ENCODE data around the gene PRDX1.
A peak's percentile ranks its signal among the peaks of the same experiment; 100 is the strongest.

The PRDX1 gene

GRCh38 chr1:45490626-45491486 lies 30.8 kb downstream of the PRDX1 start, which contains the start of gene TESK2:
TSS of gene TESK2 (minus strand) at chr1:45491163. CDS start at chr1:45457785, 33,378 bp downstream.
- no peaks in the 10 kb centered on the region for H3K4me1 ChIP-seq (ENCODE audit: control insufficient read depth, insufficient read depth, low read length)
- ChIA-PET CTCF (interaction anchor here (0.6 to 6.3 kb wide), 11 partner anchors 131 to 760 kb away, joined by 3 to 157 read pairs (median 6); partner anchors contain the start of genes HECTD3, MUTYH, RNU5D-1 and TOE1), POLR2A (interaction anchor here (0.6 to 3.5 kb wide), 24 partner anchors 10 to 760 kb away, joined by 3 to 32 read pairs (median 5); partner anchors contain the start of genes AKR1A1, CCDC163, EIF2B3 and MMACHC)
- TF ChIP-seq ZNF292 (tag by site-specific recombination; IDR thresholded peaks at IDR 0.05; ENCODE audit: borderline replicate concordance, low read depth), result no peak
- TF ChIP-seq REPIN1 (tag by site-specific recombination; IDR thresholded peaks at IDR 0.05; ENCODE audit: low read depth), result peak; percentile 26; the same call in 1 of the 2 replicates
- TF ChIP-seq RBAK (tag by site-specific recombination; IDR thresholded peaks at IDR 0.05), result no peak
- TF ChIP-seq ZNF18 (tag by site-specific recombination; IDR thresholded peaks at IDR 0.05), result no peak
- no peak for TF ChIP-seq ZNF157 (tag by site-specific recombination; IDR thresholded peaks at IDR 0.05)
- TF ChIP-seq ZFHX2 (tag by site-specific recombination; conservative IDR thresholded peaks at IDR 0.05), result peak; percentile 85
- TF ChIP-seq ZNF530 (tag by site-specific recombination; IDR thresholded peaks at IDR 0.05; ENCODE audit: low read depth), result no peak
- no peak for TF ChIP-seq ZNF19 (tag by site-specific recombination; IDR thresholded peaks at IDR 0.05; ENCODE audit: low read depth)
- TF ChIP-seq ZNF747 (tag by site-specific recombination; IDR thresholded peaks at IDR 0.05), result no peak
- no peak for TF ChIP-seq ZFP41 (tag by site-specific recombination; IDR thresholded peaks at IDR 0.05; ENCODE audit: borderline replicate concordance)
- TF ChIP-seq ZNF37A (tag by site-specific recombination; IDR thresholded peaks at IDR 0.05), result no peak
- peak; percentile 89; the same call in 1 of the 2 replicates for TF ChIP-seq EGR2 (tag by site-specific recombination; IDR thresholded peaks at IDR 0.05; ENCODE audit: low read depth)
- TF ChIP-seq ZNF26 (tag by site-specific recombination; IDR thresholded peaks at IDR 0.05), result no peak
- peak; percentile 82 for TF ChIP-seq SETDB1 (IDR thresholded peaks at IDR 0.05; ENCODE audit: insufficient read length, low read length)
- TF ChIP-seq ZNF626 (tag by site-specific recombination; IDR thresholded peaks at IDR 0.05), result no peak
- no peak for TF ChIP-seq ZNF518A (tag by site-specific recombination; conservative IDR thresholded peaks at IDR 0.05; ENCODE audit: low read depth)
- TF ChIP-seq PRDM4 (tag by site-specific recombination; IDR thresholded peaks at IDR 0.05), result peak; percentile 64
- TF ChIP-seq BCL11A (tag by site-specific recombination; IDR thresholded peaks at IDR 0.05; ENCODE audit: low read depth), result peak; percentile 29; the same call in 1 of the 2 replicates
- no peak for TF ChIP-seq ZNF830 (tag by site-specific recombination; IDR thresholded peaks at IDR 0.05; ENCODE audit: low read depth)
- no peak; the same call in 1 of the 2 replicates for TF ChIP-seq ZNF596 (tag by site-specific recombination; IDR thresholded peaks at IDR 0.05)
- TF ChIP-seq ZNF350 (tag by site-specific recombination; IDR thresholded peaks at IDR 0.05), result no peak
- no peak for TF ChIP-seq ZNF239 (tag by site-specific recombination; IDR thresholded peaks at IDR 0.05)
- no peak for TF ChIP-seq ZNF274 (IDR thresholded peaks at IDR 0.05; ENCODE audit: low read length)
- TF ChIP-seq ZNF274 (tag by site-specific recombination; IDR thresholded peaks at IDR 0.05; ENCODE audit: borderline replicate concordance), result no peak
- peak; percentile 43; the same call in 1 of the 2 replicates for TF ChIP-seq ZNF610 (tag by site-specific recombination; IDR thresholded peaks at IDR 0.05; ENCODE audit: borderline replicate concordance)

More at GRCh38 chr1:45490626-45491486, 30.8 kb downstream of the PRDX1 start, which contains the start of gene TESK2:
- Histone ChIP-seq H3K36me3 (ENCODE audit: control insufficient read depth in 2 of 2, insufficient read depth in 1 of 2, low read length in 2 of 2) (peaks cover 0 to 16% of the 10 kb centered on the region in 2 experiments; a peak in 1 of 3 replicates), H3K9me3 (ENCODE audit: control insufficient read depth, insufficient read depth, low read depth, low read length) (no peaks in the 10 kb centered on the region), H3K27ac (ENCODE audit: extremely low read depth, low read depth, low read length) (peak within 1 kb of the TSS; percentile 66; the same call in 1 of the 2 replicates), H3K4me3 (ENCODE audit: low read depth, low read length) (peak within 1 kb of the TSS; percentile 92)

Measured in HEK293 (cell line).